COLO668 (cell line): Measurements from ENCODE around the gene CALCOCO2.
A peak's percentile ranks its signal among the peaks of the same experiment; 100 is the strongest.
"Not testable (repeated sequence)": the region's sequence is repeated elsewhere in the genome, so short reads cannot be mapped to it uniquely, and the experiment has no call there.

Experiments used
- DNase-seq: peaks from one replicate; lab custom pipeline; 2025; ENCODE audit not compliant: unreplicated experiment; lab: John Stamatoyannopoulos, UW

The CALCOCO2 gene

DNA sequence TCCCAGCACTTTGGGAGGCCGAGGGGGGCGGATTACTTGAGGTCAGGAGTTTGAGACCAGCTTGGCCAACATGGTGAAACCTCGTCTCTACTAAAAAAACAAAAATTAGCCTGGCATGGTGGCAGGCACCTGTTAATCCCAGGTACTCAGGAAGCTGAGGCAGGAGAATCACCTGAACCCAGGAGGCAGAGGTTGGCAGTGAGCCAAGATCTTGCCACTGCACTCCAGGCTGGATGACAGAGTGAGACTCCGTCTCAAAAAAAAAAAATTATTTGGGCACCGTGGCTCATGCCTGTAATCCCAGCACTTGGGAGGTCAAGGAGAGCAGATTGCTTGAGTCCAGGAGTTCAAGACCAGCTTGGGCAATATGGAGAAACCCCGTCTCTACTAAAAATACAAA lies 9.9 kb upstream of the CALCOCO2 start:
- DNase-seq: peak; percentile 40

GRCh38 chr17:48825446-48826381 lies 5.1 kb upstream of the CALCOCO2 start:
- DNase-seq: no peak

GRCh38 chr17:48831549-48831883 lies 681 bp downstream of the CALCOCO2 start:
- no peak for DNase-seq

GRCh38 chr17:48834973-48835372 lies 4.1 kb downstream of the CALCOCO2 start:
- DNase-seq: no peak

DNA sequence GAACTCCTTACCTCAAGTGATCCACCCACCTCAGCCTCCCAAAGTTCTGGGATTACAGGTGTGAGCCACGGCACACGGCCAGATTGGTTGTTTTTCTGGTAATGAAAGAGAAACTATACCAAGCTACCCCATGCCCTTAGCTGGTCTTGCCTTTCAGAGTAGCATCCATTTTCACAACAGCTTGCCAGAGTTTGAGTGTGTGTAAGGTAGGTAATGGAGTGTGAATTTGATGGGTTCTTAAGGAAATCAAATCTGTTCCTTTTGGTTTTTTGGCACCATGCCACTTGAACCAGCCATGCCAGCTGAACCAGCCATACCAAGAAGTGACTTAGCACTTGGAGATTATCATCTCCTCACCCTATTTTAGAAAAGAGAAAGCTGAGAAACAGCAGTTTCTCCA lies 5.1 kb downstream of the CALCOCO2 start:
- DNase-seq: no peak

- DNase-seq: not testable (repeated sequence)
Measured at GRCh38 chr17:48837458-48837857, 6.6 kb downstream of the CALCOCO2 start.

GRCh38 chr17:48840441-48840840 lies 9.6 kb downstream of the CALCOCO2 start:
- DNase-seq: no peak

DNA sequence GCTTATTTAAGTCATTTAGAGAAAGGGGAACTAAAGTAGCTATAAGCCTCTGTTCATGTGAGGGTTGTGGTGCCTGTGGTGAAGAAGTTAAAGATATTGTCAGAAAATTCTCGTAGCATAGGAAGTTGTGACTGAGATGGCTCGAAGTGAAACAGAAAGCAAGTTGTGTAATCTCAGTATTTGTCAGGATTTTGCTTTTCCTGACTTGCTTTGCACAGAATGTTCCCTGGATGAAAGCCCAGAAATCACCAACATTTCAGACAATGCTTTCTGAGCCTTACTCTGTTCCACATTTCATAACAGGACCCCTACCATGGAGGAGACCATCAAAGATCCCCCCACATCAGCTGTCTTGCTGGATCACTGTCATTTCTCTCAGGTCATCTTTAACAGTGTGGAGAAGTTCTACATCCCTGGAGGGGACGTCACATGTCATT lies 10.6 kb downstream of the CALCOCO2 start:
- DNase-seq: no peak

GRCh38 chr17:48842746-48843145 lies 11.9 kb downstream of the CALCOCO2 start:
- no peak for DNase-seq

DNA sequence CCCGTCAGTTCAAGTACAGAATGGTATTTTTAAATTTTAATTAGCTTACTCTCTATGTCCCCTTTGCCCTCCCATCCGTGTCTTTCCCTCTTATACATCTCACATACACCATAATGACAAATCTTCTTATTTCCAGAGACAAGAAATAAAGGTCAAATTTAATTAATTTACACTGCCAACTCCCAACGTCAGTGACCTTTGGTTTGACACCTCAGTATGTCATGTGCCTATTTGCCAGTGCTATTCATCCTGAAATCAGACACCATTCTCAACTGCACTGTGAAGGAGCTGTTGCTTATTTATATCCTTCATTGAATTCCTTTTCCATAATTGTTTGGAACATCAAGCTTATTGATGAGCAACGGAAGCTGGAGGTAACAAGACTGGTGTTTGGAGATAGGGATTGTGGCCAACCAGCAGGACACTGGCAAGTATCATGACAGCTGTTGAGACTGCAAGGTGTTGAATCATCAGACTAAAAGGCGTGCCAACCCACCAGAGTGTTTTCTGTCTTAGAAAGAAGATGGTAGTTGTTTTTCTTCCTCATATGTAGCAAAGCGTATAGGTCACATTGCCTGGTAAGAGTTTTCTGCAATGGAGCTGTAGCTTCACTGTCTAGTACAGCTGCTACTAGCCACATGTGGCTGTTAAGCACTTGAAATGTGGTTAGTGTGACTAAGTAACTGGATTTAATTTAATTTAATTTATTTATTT lies 12.5 kb downstream of the CALCOCO2 start:
- DNase-seq: no peak

DNA sequence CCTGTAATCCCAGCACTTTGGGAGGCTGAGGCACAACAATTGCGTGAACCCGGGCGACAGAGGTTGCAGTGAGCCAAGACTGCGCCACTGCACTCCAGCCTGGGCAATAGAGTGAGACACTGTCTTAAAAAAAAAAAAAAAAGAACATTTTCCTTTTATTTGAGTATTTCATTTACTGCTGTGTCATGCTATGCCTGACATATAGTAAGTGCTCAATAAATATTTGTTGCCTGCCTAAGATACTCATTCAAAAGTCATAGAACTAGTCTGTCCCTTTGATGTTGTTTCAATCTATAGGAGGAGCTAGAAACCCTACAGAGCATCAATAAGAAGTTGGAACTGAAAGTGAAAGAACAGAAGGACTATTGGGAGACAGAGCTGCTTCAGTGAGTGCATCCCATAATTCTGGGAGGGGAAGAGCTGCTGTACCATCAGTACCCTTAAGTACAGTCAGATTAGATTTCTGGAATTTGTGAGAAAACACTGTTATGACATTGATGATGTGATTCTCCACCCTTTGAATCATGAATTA lies 20.0 kb downstream of the CALCOCO2 start:
- no peak for DNase-seq

DNA sequence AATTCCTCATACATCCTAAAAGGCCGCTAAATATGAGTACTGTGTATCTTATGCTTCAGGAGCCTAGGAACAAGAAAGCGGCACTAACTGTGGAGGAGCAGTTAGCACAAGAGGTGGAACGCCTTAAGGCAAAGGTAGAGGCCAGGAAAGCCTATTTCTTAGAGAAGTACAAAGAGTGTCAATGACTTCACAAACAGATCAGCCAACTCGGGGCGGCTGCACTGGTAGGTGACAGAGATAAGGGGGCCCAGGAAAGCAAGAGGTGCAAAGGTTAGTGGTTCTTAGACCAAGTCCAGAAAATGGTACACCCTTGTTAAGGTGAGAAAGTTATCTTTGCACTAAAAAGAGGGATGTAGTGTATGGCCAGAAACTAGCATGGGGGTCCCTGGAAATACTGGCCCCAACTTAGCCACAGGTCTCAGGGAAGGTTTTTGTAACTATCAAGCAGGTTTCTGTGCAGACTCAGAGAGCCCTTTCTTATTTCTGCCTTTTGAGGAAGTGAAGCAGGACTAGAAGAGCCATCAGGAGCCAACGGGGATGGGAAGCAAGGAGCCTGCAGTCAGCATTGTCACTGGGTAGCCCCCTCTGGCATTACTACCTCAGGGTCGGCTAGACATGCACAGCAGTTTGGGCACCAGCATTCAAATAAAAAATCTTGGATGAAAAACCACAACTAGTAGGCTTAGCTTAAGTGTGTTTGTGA lies 24.1 kb downstream of the CALCOCO2 start:
- DNase-seq: no peak

DNA sequence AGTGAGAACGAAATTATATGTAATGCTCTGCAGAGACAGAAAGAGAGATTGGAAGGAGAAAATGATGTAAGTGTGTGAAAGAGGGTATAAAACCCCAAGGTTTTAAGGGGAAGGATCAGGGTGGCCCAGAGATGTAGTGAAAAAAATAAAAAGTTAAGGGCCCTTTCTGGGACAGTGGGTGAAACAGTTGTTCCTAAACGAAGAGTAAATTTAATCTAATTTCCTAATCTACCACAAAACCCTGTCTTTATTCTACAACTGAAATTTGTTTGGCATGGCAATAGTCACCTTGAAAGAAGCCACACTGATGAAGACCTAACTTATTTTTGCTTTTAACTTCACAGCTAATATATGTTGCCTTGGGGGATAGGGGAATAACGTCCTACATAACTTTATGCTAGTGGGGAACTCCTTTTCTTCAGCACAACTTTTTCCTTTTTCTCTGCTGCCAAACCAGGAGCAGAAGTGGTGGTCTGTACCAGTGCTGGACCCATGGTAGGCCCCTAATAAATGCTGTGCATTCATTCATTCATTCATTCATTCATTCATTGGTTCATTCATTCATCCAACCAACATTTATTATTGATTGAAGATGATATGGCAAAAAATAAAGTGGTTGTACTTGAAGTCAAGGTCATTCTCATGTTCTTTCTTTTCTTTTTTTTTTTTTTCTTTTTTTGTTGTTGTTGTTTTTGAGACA lies 25.4 kb downstream of the CALCOCO2 start:
- no peak for DNase-seq

GRCh38 chr17:48860034-48860433 lies 29.2 kb downstream of the CALCOCO2 start:
- no peak for DNase-seq

DNA sequence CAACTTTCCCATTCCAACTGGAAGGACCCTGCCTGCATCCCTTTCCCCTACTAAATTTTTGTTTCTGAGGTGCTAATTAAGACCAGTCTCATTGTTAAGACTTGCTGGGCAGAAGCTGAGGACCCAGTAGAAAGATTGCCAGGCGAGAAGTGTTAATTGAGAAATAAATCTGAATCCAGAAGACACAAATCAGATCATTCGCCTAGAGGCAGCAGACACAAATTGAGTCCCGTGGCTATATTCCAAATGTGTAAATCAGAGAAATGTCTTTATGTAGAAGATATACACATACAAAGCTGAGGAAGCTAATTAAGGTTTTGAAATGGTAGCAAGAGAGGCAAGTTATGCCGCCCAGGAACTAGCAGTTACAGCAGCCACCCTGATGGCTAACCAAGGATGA lies 29.6 kb downstream of the CALCOCO2 start:
- no peak for DNase-seq

DNA sequence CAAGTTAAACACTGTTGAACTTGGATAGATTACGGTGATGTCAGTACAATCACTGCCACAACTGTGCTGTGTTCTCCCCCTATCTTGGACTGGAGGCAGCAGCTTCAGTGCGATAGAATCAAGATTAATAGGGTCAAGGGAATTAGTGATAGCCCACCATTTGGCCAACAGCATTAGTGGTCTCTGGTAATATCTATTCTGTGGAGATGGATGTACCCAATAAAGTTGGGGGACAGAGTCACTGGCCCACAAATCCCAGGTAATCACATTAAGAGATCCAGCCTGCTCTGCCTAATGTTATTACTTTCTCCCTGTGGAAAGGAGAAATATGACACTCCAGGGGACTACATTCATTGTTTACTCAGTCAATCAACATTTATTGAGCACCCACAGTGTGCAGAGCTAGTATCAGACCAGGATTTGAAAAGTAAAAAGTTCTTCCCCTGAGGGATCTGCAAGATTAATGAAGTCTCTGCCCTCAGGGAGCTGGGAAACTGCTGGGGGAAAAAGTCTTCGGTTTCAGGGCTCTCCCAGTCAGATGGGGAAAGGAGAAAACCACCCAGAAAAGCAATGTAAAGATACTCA lies 38.2 kb downstream of the CALCOCO2 start:
- no peak for DNase-seq

DNA sequence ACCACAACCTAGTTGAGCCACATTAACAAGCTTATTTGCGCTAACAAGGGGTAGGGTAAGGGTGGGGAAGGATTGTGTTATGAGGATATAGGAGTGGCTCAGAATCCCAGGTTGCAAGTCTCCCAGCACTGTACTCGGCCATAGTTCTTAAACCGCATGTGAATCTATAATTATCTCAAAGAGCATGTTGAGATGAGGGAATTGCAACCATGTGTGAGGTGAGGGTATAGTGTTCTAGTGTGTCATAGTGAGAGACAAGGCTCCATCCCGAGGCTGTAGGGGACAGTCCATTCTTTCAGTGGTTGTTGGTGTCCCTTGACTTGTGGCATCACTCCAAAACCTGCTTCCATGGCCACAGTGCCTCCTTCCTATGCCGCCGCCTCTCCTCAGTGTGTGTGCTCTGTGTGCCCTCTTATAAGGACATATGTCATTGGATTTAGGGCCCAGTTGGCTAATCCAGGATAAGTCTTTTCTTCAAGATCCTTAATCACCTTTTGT lies 39.0 kb downstream of the CALCOCO2 start:
- DNase-seq: no peak

GRCh38 chr17:48871035-48871550 lies 40.3 kb downstream of the CALCOCO2 start:
- DNase-seq: no peak

DNA sequence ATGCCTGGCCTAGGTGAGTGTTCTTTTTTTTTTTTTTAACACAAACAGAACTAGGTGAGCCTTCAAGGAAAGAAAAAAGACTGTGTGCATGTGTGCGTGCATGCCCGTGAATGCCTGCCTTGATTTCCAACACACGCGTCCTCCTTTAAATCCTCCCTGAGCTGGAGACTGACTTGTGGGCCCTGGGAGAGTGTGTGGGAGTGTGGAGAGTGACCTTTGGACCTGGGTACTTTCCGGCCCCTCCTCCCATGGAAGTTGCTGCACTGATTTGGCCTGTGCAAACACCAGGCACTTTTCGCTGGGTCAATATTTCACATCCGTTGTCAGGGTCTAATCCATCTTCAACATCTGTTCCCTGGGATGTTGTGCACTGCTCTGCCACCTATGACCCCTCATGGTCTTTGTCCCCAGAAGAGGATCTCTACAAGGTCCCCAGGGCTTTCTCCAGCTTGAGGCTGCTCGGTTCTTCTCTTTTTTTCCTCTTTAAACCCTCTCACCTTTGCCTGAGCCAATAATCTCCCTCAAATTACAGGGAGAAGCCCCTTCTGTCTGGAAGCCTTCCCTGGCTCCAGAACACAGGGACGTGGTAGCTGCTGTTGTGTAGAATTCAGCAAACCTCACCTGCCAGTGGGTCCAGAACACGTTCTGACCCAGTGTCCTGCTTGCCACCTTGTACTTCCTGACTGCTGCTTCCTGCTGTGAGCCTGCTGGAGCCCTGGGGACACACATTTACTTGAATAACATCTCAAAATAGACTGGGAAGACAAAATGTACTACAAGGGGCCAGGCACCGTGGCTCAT lies 40.9 kb downstream of the CALCOCO2 start:
- DNase-seq: peak; percentile 46
